HG03521 (cell line): ENCODE data around the gene OGFOD3.
"Not testable (repeated sequence)": the region's sequence is repeated elsewhere in the genome, so short reads cannot be mapped to it uniquely, and the experiment has no call there.

Experiments
- ATAC-seq: cut with Tn5 transposase; IDR thresholded peaks from one replicate; pipeline ENCODE4 v1.9.1; 2021; ENCODE audit warnings: mild to moderate bottlenecking, moderate library complexity; ENCODE audit not compliant: unreplicated experiment

Gene OGFOD3

GRCh38 chr17:82376042-82376730, 42.2 kb downstream of the OGFOD3 start:
- no peak for ATAC-seq

DNA sequence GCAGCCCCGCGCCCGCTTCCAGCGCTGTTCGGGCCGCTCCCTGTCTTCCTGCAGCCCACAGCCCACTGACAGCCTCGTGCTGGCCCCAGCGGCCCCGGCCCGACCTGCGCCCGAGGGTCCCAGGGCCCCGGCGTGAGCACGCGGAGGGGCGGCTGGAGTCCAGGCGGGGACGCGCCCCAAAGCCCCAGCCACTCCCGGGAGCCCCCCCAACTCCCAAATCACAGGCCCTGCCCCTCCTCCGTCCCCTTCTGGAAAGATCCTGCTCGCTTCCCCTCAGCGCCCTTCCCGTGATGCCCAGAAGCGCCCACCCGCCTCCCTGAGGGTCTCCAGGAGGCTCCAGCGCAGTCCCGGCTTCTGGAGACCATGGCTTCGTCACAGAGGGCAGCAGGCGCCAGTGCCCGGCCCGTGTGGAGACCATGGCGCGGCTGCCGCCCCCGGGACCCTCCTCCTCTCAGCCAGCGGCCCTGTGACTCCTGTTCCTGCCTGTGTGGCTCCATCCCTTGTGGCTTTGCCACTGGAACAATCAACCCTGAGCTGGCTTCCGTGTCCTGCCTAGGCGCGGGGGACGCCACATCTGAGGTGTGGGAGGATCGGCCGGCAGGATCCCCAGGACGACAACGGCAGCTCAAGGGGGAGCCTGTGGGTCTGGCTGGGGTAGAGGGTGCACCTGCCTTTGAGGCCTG, 42.9 kb downstream of the OGFOD3 start:
- ATAC-seq = no peak

GRCh38 chr17:82374626-82375331, 43.6 kb downstream of the OGFOD3 start:
- no peak for ATAC-seq

- ATAC-seq = no peak
Measured at GRCh38 chr17:82373731-82374625, 44.4 kb downstream of the OGFOD3 start.

DNA sequence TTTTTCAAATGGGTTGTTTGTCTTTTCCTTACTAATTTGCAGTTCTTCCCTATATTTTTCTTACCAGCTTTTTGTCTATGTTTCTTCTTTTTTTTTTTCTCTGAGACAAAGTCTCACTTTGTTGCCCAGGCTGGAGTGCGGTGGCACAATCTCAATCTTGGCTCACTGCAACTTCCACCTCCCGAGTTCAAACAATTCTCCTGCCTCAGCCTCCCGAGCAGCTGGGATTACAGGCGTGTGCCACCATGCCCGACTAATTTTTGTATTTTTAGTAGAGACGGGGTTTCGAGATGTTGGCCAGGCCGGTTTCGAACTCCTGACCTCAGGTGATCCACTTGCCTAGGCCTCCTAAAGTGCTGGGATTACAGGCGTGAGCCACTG, 45.3 kb downstream of the OGFOD3 start:
- ATAC-seq = not testable (repeated sequence)

DNA sequence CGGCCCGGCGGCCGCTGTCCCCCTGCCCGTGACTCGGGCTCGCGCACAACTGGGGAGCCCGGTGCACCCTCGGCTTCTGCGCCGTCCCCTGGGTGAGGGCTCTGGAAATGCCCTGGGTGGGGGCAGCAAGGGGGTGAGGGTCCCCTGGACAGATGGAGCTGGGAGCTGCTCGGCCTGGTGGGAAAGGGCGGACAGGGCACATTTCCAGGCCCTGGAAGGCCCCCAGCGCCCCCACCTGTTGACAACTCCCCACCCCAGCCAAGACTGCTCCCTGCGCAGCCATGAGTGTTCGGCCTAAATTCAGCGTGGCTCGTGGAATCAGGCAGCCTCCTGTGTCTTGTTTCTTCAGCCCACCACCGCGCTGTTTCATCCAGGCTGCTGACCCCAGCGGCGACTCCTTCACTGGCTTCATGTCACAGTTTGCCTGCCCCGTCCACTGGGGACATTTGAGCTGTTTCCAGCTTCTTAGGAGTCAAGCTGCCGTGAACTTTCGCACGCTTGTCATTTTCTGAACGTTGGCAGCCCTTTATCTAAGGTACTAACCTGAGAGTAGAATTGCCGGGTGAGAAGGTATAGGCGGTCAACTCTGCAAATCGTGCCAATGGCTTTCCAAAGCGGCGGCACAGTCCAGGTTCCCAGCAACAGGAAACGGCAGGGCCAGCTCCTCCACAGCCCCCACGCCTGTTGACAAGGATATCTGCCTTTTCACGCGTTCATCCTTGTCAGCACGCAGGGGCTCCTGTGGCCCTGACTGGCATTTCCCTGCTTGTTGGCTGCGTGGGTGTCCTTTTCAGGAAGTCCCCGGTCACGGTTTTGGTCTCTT, 45.9 kb downstream of the OGFOD3 start:
- no peak for ATAC-seq

DNA sequence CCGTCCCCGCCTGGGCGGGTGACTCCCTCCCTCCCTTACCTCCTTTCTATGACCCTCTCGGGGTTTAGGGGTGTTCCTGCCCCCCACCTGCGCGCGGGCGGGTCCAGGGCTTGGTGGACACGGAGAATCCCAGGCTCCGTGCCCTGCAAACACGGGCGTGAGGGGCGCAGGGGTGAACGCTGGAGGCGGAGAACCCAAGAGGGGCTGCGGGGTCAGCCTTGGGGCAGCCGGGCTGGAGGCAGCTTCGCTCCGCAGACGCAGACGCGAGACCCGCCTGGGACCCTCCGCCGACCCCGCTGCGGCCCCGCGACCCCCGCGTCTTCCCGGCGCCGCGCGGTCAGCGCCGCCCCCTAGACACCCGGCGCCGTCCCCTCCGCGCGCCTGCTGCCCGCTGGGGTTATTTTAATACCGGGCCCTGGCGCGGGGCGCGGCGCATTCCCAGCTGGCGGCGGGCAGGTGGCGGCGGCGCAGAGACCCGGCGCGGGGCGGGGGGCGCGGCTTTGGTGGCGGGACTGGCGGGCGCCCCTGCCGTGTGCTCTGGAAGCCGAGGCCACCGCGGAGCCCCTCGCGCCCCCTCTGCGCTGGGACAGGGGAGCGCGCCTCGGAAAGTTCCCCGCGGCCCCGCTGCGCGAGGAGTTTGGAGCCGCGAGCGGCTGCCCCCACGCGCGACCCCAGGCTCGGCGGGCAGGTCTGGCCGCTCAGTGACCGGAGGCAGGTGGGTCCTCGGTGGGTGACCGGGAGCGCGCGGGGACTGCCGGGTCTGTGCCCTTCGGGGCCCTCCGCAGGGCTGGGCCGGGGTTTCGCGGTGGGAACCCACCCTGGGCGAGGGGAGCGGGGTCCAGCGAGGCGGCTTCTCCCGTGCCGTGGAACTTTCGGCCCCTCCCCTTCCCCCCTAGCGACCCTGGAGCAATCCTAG, 46.8 kb downstream of the OGFOD3 start, which contains the start of gene UTS2R:
Gene UTS2R (plus strand): TSS at position 433 of the 916 bp plus-strand sequence. CDS start 2,560 bp downstream, outside the sequence.
- ATAC-seq = no peak

- no peak for ATAC-seq
Measured at GRCh38 chr17:82370471-82371332, 47.7 kb downstream of the OGFOD3 start.

- no peak for ATAC-seq
Measured at GRCh38 chr17:82369211-82369610, 49.2 kb downstream of the OGFOD3 start.

DNA sequence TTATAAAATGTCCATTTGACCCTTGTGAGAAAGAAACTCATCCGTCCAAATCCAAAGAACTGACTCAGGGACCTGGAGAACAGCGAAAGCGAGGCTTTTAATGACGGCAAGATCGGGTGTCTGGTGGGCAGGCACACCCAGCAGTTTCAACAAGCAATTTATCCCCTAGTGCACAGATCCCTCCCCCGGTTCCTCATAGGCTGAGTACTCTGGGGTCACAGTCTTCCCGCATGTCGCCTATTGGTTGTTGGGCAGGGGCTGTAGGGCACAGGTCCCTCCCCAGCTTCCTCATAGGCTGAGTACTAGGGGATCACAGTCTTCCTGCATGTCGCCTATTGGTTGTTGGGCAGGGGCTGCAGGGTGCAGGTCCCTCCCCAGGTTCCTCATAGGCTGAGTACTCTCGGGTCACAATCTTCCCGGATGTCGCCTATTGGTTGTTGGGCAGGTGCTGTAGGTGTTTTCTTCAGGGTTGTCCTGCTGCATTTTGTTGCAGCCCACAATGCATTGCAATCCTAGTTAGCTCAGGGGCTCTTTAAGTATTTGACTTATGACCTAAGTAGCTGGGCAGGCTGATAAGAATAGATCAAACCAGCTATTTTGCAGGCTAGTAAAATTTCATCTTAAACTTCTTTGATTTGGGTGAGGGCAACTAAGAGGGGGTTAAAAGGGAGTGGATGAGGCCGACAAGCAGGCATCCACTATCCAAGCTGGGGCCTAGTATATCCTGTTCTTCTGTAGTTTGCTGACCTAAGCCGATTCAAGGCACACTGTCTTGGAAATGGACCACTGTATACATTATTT, 50.5 kb downstream of the OGFOD3 start:
- ATAC-seq = no peak

- no peak for ATAC-seq
Measured at GRCh38 chr17:82366749-82367148, 51.6 kb downstream of the OGFOD3 start.

DNA sequence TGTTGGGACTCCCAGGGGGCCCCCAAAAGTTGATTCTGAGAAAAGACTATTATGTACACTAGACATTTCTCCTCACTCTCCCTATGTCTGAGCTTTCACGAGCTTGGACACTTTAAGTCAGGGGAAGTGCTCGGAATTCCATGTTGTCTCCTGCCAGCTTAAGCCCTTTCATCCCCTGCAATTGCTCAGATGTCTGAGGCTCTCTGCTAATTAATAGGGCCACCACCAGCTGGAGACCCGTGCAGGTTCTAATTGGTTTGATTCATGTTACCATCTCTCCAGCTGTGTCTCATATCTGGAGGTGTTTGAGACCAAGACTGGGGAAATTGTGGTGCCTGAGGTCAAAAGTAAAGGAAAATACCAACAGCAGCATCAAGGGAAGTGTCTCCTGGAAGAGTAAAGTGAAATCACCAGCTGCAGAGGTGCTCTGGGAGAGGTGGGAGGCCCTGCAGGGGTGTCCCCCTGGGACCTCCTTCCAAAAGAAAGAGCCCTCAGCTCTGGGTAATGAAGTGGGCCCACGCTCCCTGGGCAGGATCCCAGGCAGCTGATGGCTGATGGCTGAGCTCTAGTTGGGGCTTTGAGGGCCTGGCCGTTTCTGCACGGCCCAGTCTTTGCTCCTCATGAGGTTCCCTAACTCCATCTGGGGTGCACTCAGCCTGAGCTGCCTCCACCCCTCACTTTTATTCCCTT, 52.6 kb downstream of the OGFOD3 start:
- no peak for ATAC-seq

DNA sequence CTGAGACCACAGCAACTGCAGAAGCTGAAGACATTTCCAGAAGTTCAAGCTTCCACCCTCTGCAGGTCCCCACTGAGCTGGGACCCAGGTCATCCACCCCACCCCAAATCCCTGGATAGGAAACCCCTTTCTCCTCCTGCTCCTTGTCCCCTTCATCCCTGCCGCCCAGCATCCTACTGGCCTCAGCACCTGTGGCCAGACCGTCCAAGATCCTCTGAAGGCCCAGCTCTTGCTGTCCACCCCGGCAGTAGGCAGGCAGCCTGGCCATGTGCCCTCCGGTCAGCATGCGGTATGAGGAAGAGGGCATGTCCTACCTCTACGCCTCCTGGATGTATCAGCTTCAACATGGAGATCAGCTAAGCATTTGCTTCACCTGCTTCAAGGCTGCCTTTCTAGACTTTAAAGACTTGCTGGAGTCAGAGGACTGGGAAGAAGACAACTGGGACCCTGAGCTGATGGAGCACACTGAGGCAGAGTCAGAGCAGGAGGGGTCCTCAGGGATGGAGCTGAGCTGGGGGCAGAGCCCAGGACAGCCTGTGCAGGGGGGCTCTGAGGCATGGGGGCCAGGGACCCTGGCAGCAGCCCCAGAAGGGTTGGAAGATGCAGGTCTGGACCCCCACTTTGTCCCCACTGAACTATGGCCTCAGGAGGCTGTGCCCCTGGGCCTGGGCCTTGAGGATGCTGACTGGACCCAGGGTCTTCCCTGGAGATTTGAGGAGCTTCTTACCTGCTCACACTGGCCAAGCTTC, 56.3 kb downstream of the OGFOD3 start:
- no peak for ATAC-seq

- not testable (repeated sequence) for ATAC-seq
Measured at GRCh38 chr17:82359451-82360074, 58.8 kb downstream of the OGFOD3 start.
